ENCODE results near the gene OR2D3. TPM values are rescaled to one million over a fixed set of nuclear protein-coding genes. Genes with fewer than 3 reads are reported as not detected.

Gene OR2D3
- polyA plus RNA-seq, 1 of the 3 experiments (the other 2 are of a cell fraction): not detected

DNA sequence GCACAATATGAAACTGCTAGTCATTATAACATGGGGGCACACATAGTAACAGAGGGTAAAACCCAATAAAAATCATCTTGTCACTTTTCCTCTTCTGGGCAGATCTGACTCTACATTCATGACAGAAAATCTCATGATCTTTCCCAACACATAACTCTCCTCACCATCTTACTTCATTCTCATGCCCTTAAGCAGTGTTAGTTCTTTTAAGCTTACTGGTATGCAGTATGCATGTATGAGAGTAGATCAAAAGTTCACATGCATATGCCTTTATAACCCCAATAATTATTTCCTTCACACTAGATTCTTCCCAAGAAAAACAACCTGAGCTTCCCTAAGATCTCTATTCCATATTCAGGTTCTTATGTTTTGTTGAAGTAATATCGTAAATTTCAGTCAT, 49.5 kb upstream of the OR2D3 start:
- no peaks in the 10 kb centered on the region for H3K36me3 ChIP-seq (replicated peaks in 1 of 2; ENCODE audit: control insufficient read depth in 1 of 2, insufficient read depth in 2 of 2, low read length in 1 of 2)
- ChIA-PET POLR2A (no interaction called here), CTCF (no interaction called here)
- TF ChIP-seq TEAD4 (IDR thresholded peaks at IDR 0.05; ENCODE audit: borderline replicate concordance, insufficient read depth) (no peak), FOXJ3 (CRISPR knock-in tag; IDR thresholded peaks at IDR 0.05) (no peak), GATA2 (CRISPR knock-in tag; IDR thresholded peaks at IDR 0.05) (no peak), ELF1 (IDR thresholded peaks at IDR 0.05) (no peak), RXRA (IDR thresholded peaks at IDR 0.05; ENCODE audit: borderline replicate concordance, low read depth) (no peak), FOSL2 (IDR thresholded peaks at IDR 0.05; ENCODE audit: borderline replicate concordance, low read depth) (no peak), FOXM1 (IDR thresholded peaks at IDR 0.05; ENCODE audit: low read depth) (no peak), NRF1 (IDR thresholded peaks at IDR 0.05; ENCODE audit: low read depth, low read length) (no peak)
- TF ChIP-seq, protein P1, sequence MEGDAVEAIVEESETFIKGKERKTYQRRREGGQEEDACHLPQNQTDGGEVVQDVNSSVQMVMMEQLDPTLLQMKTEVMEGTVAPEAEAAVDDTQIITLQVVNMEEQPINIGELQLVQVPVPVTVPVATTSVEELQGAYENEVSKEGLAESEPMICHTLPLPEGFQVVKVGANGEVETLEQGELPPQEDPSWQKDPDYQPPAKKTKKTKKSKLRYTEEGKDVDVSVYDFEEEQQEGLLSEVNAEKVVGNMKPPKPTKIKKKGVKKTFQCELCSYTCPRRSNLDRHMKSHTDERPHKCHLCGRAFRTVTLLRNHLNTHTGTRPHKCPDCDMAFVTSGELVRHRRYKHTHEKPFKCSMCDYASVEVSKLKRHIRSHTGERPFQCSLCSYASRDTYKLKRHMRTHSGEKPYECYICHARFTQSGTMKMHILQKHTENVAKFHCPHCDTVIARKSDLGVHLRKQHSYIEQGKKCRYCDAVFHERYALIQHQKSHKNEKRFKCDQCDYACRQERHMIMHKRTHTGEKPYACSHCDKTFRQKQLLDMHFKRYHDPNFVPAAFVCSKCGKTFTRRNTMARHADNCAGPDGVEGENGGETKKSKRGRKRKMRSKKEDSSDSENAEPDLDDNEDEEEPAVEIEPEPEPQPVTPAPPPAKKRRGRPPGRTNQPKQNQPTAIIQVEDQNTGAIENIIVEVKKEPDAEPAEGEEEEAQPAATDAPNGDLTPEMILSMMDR (IDR thresholded peaks at IDR 0.05): no peak
- H4K20me1 ChIP-seq (ENCODE audit: insufficient read depth): no peaks in the 10 kb centered on the region
- H3K4me3 ChIP-seq (ENCODE audit: low read depth in 2 of 2, low read length in 1 of 2): no peak overlapping the region
- H3K4me2 ChIP-seq: no peak overlapping the region
- 3% methylated on average over 1 of the region's 1 CpG for WGBS (ENCODE audit: low lambda C conversion rate)
- H3K9ac ChIP-seq: no peak overlapping the region
- no peak for DNase-seq
- H3F3A ChIP-seq (replicated peaks; ENCODE audit: insufficient read depth): no peaks in the 10 kb centered on the region
- H3K4me1 ChIP-seq (ENCODE audit: control insufficient read depth in 1 of 2, insufficient read depth in 2 of 2, low read depth in 1 of 2, low read length in 1 of 2): no peaks in the 10 kb centered on the region
- H3K79me2 ChIP-seq (ENCODE audit: insufficient read depth): no peaks in the 10 kb centered on the region
- H3K9me3 ChIP-seq: no peaks in the 10 kb centered on the region
- no peak overlapping the region for H2AFZ ChIP-seq (ENCODE audit: low read depth)
- no peaks in the 10 kb centered on the region for H3K9me2 ChIP-seq
- no peaks in the 10 kb centered on the region for H3K27me3 ChIP-seq (ENCODE audit: insufficient read depth)
- H3K27ac ChIP-seq (ENCODE audit: low read depth in 2 of 2, low read length in 1 of 2): no peak overlapping the region

DNA sequence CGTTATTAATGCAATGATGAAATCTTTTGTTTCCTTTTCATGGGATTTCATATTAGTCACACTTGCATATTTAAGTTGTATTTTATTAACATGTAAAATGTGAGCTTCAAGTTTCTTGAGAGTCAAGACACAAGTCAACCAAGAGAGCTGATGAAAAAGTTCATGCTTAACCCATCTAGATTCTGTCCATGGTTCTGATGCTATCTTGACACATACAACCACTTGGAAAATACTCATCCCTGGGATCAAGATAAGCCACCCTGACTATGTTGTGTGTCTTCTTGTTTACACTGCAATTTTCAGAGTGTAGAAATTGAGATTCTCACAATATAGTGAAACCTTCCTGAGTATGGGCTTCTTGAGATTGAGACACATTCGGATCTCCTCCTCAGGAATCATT, 45.0 kb upstream of the OR2D3 start:
- no peaks in the 10 kb centered on the region for H3K27me3 ChIP-seq (ENCODE audit: insufficient read depth)
- H2AFZ ChIP-seq (ENCODE audit: low read depth): no peak overlapping the region
- H3K9me2 ChIP-seq: no peaks in the 10 kb centered on the region
- H4K20me1 ChIP-seq (ENCODE audit: insufficient read depth): no peaks in the 10 kb centered on the region
- no peak overlapping the region for H3K27ac ChIP-seq (ENCODE audit: low read depth in 2 of 2, low read length in 1 of 2)
- H3F3A ChIP-seq (replicated peaks; ENCODE audit: insufficient read depth): no peaks in the 10 kb centered on the region
- WGBS (ENCODE audit: low lambda C conversion rate): 0% methylated on average over 2 of the region's 2 CpGs
- no peak overlapping the region for H3K4me2 ChIP-seq
- H3K4me1 ChIP-seq (ENCODE audit: control insufficient read depth in 1 of 2, insufficient read depth in 2 of 2, low read depth in 1 of 2, low read length in 1 of 2): no peaks in the 10 kb centered on the region
- H3K4me3 ChIP-seq (ENCODE audit: low read depth in 2 of 2, low read length in 1 of 2): no peak overlapping the region
- H3K36me3 ChIP-seq (replicated peaks in 1 of 2; ENCODE audit: control insufficient read depth in 1 of 2, insufficient read depth in 2 of 2, low read length in 1 of 2): no peaks in the 10 kb centered on the region
- DNase-seq: no peak
- no peaks in the 10 kb centered on the region for H3K79me2 ChIP-seq (ENCODE audit: insufficient read depth)
- ChIA-PET CTCF (no interaction called here), POLR2A (no interaction called here)
- TF ChIP-seq SMC3 (IDR thresholded peaks at IDR 0.05; ENCODE audit: low read depth, low read length) (no peak), GABPA (IDR thresholded peaks at IDR 0.05; ENCODE audit: low read depth) (no peak), CHD2 (IDR thresholded peaks at IDR 0.05; ENCODE audit: low read length, partially characterized antibody) (no peak), PBX3 (IDR thresholded peaks at IDR 0.05) (no peak), SIN3A (IDR thresholded peaks at IDR 0.05; ENCODE audit: borderline replicate concordance, low read depth, low read length) (no peak), RAD21 (IDR thresholded peaks at IDR 0.05; ENCODE audit: low read length) (no peak), TAF1 (IDR thresholded peaks at IDR 0.05; ENCODE audit: borderline replicate concordance, low read depth, low read length) (no peak), ELF1 (IDR thresholded peaks at IDR 0.05) (no peak), MXI1 (IDR thresholded peaks at IDR 0.05; ENCODE audit: low read depth, low read length) (no peak), RXRA (IDR thresholded peaks at IDR 0.05; ENCODE audit: borderline replicate concordance, low read depth) (no peak), IRF3 (IDR thresholded peaks at IDR 0.05; ENCODE audit: low read depth, low read length) (no peak), RFX5 (IDR thresholded peaks at IDR 0.05; ENCODE audit: low read length) (no peak), MAX (IDR thresholded peaks at IDR 0.05; ENCODE audit: low read depth) (no peak), TCF12 (IDR thresholded peaks at IDR 0.05) (no peak)
- TF ChIP-seq, protein P1 (IDR thresholded peaks at IDR 0.05): no peak
- TF ChIP-seq, protein P2, sequence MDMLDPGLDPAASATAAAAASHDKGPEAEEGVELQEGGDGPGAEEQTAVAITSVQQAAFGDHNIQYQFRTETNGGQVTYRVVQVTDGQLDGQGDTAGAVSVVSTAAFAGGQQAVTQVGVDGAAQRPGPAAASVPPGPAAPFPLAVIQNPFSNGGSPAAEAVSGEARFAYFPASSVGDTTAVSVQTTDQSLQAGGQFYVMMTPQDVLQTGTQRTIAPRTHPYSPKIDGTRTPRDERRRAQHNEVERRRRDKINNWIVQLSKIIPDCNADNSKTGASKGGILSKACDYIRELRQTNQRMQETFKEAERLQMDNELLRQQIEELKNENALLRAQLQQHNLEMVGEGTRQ (IDR thresholded peaks at IDR 0.05; ENCODE audit: borderline replicate concordance, low read depth, low read length): no peak
- H3K9me3 ChIP-seq: no peaks in the 10 kb centered on the region
- no peak overlapping the region for H3K9ac ChIP-seq
